HG03159 (cell line): ENCODE results near the gene TEX53.

Experiments
- ATAC-seq: cut with Tn5 transposase; IDR thresholded peaks from one replicate; pipeline ENCODE4 v1.9.1; 2021; ENCODE audit warnings: mild to moderate bottlenecking, moderate library complexity; ENCODE audit not compliant: unreplicated experiment

TEX53 gene

DNA sequence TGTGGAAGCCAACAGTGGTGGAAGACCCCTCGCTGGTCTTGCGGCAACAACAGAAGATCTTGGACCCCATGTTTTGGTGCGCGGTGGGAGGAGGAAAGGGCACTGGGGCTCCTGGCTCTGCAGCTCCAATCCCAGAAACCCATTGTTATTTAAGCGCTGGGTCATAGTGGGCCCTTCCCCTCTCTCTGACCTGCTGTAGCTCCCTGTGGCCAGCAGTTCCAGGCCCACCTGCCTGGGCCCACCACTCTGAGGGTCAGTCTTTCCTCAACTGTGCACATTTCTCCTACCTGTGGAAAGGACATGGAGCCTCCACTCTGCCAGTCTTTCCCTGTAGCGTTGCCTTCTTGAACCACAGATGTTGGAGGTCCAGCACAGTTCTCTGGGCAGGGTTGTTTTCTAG lies at the start of gene TEX53:
TSS of gene TEX53 (minus strand) at position 101 of the 400 bp plus-strand sequence. CDS start at position 70, 31 bp downstream.
- ATAC-seq = no peak

DNA sequence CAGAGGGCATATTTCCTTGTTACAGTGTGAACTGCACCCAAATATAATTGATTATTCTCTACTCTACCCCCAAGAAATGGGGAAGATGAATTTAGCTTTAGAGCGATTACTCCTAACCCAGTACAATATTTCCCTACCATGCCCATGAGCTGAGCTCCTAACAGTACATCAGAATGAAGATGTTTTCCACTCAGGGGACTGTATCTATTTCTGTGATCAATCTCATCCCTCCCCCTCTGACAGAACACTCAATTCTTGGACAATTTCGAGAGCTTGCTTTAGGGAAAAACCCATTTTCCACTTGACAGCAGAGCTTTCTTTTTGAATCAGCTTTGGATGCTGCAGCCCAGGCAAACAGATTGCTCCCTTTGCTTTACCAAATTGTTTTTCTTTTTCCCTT lies 49.1 kb upstream of the TEX53 start:
- ATAC-seq = no peak

- no peak for ATAC-seq
Observed at GRCh38 chr9:114701988-114702387, 44.4 kb upstream of the TEX53 start.

DNA sequence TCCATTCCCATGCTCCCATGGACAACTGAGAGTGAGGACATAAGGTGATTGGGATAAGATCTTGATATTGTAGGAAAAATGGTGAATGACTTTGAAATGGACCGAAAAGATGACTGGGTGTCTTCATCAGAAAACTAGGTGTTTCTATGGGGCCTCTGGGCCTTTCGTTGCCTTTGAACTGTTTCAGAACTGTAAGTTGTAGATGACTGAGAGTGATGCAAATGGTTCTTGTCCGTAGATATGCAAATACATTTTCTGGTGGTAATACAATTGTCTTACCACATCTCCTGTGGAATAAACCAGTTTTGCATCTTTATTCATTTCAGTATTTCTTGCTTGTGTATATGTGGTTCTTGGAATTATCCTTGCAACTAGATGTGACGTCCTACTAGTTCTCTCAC lies 40.3 kb upstream of the TEX53 start:
- no peak for ATAC-seq

DNA sequence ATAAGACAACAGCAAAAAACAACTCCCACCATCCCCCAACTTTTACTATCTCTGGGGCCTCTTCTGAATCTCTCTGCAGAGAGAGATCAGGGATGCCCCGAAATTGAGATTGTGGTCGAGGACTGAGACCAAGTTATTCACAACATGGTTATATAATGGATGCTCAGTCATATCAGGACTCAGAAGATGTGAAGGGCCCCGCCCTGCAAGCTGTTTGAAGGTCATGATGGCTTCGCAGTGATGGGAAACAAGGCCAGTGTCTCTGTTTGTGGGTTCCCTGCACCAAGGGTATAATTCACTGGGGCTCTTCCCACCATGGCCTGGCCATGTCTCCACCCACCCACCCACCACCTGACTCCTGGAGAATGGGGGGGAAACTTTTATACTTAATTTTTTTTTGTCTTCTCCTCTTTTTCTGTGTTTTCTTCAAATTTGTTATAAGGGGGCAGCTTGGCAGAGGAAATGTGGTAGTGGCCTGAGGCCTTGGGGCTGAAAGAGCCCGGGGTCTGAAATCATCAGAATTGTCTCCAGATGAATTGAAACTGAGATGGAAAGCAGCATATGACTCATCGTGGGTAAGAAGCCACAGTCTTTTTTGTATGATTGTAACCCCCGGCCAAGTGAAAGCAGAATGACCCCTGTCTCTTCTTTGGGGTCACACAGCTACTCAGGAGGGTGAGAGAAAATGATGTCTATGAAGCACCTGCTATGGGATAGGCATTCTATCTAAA lies 39.4 kb upstream of the TEX53 start:
- peak; percentile 71 for ATAC-seq

- ATAC-seq = no peak
Observed at GRCh38 chr9:114695948-114696347, 38.3 kb upstream of the TEX53 start.

DNA sequence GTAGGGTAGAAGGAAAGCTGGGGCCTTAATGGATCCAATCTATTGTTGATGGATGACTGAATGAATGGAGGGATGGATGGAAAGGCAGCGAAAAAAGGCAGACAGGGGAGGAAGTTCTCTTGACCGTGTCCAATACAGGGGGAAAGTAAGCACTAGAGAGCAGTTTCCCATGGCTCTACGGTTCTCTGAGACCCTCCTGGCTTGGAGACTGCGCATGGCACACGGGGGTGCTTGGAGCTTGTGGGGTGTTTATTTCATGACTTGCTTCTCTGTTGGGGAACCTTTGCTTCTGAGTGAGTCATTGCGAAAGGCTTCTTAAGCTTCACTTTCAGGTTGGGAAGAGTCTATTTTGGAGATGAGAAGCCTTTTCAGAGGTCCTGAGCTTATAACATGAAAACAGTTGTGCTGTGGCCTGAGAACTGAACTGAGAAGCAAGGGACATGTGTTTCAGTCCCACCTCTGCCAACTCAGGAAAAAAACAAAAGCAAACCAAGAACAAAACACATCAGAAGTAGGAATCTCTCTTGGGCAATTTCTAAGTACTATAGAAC lies 37.2 kb upstream of the TEX53 start:
- ATAC-seq = peak; percentile 40

- ATAC-seq = no peak
Observed at GRCh38 chr9:114694146-114694545, 36.5 kb upstream of the TEX53 start.

DNA sequence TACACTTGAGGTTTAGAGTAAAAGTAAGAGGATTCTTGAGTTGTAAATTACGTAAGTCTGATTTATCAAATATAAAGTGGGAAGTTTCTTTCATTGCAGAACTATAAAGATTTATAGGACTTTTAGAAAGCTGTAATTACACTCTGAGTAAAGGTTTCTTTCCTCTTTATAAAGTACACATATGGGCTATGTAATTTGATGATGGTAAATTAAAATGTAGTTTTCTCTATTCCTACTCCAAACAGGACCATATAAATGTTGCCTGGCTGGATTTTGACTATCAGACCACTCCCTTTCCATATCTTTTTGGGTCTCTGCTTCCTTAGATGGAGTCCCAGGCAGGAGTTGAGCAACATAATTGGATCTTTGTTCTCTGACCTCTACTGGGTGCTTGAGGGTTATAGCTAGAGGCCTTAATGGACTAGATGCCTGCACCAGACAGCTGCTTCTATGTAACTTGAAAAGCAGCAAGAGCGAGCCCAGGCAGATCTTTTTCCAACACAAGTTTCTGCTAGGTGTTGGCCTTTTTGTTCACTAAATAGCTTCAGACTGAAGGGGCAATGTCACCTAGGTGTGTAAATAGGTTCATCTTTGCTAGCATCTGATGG lies 35.7 kb upstream of the TEX53 start:
- no peak for ATAC-seq

GRCh38 chr9:114691956-114692295 lies 34.3 kb upstream of the TEX53 start:
- no peak for ATAC-seq

DNA sequence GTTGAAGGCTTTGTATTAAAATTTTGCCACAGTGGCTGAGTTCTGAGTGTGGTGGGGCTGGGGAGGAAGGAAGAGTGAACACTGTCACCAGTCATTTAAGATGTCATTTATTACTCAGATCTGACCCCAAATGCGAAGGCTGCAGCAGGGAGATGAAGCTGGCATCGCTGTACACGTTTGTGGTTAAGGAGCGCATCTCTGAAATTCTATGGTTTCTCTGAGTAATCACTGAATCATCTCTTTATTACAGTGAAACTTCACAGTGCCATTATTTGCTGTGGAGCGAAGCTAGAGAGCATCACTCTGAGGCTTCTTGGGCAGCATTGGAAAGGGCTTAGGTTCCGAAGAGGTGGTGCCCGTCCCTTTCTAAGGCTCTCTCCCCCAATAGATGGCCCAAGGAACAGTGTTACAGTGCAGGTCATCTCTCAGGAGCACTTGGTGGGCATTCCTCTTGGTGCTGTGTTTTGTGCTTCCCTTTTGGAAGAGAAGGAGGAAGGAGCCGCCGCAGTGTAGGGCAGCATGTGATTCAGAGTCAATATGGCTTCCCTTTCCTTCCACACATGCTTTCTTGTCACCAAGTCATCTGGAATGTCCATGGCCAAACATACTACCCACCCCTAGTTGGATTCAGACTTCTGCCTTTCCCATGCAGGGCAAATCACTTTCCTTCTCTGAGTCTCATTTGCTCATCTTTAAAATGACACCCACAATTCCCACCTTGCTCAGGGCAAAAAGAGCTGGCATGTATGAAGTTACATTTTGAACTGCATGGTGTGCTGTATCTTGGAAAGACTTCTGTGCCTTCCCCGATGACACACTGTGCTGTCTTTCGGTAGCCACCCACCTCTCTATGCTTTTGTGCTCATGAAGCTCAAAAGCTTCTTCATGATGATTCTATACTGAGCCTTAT lies 33.7 kb upstream of the TEX53 start:
- peak; percentile 65 for ATAC-seq

DNA sequence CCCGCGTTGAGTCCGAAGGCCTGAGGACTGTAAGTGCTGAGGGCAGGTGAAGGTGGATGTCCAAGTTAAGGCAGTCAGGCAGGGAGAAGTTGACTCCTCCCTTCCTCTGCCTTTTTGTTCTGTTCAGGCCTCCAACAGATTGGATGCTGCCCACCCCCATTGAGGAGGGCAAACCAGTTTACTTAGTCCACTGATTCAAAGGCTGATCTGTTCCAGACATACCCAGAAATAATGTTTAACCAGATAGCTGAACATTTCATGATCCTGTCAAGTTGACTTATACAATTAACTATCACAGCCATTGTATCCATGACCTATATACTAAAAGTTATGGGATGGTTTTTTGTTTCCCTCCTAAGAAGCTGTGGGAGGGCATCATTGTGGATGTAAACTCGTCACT lies 32.7 kb upstream of the TEX53 start:
- ATAC-seq = no peak

DNA sequence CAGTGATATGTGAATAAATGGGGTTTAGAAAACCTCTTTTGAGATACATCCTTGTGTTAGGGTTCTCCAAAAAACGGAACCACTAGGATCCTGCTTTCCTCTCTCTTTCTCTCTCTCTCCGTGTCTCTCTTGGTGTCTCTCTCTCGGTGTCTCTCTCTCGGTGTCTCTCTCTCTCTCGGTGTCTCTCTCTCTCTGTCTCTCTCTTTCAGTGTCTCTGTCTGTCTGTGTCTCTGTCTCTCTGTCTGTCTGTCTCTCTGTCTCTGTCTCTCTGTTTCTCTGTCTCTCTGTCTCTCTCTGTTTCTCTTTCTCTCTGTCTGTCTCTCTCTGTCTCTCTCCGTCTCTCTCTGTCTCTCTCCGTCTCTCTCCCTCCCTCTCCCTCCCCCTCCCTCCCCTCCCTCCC lies 32.2 kb upstream of the TEX53 start:
- ATAC-seq = no peak

DNA sequence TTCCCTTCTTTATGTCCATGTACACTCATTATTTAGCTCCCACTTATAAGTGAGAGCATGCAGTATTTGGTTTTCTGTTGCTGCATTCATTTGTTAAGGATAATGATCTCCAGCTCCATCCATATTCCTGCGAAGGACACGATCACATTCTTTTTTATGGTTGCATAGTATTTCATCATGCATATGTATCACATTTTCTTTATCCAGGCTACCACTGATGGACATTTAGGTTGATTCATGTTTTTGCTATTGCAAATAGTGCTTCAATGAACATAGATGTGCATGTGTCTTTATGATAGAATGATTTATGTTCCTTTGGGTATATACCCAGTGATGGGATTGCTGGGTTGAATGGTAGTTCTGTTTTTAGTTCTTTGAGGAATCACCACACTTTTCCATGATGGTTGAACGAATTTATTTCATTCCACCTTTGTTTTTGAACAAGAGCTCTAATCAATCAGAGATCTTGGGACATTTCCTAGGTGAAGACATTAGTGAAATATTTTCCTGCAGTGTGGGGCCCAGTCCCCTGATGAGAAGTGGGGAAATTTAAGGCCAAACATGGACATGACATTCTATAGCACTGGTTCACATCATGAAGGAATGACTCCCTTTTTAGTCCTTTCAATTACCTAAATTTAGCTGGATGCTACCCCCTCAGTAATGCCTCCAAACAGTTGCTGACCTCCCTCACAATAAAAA lies 31.5 kb upstream of the TEX53 start:
- no peak for ATAC-seq

DNA sequence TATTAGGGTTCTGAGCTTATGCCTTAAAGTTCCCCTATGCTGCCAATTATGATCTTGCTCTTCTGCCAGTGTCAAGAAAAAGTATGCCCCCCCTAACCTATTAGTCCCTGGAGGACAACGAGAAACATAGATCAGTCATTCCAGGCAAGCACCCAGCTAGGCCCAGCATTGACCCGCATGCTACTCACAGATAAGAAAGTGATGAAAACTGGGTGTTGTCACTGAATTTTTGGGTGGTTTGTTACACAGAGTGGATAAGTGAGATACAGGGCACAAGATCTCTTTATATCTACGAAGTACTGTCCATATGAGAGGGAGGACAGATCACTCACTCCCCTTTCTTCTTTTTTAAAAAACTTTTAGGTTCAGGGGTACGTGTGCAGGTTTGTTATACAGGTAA lies 30.8 kb upstream of the TEX53 start:
- ATAC-seq = no peak

DNA sequence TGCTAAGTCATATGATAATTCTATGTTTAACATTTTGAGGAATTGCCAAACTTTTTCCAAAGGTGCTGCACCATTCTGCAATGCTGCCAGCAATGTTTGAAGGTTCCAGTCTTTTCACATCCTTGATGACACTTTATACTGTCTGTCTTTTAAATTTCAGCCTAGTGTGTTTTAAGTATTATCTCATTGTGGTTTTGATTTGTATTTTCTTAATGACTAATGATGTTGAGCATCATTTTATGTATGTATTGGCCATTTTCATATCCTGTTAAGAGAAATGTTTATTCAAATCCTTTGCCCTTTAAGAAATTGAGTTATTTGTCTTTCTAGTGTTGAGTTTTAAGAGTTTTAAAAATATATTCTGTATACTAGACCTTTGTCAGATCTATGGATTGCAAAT lies 29.4 kb upstream of the TEX53 start:
- ATAC-seq = no peak

- ATAC-seq = no peak
Observed at GRCh38 chr9:114685951-114686350, 28.3 kb upstream of the TEX53 start.

GRCh38 chr9:114684036-114684435 lies 26.4 kb upstream of the TEX53 start:
- ATAC-seq = no peak

DNA sequence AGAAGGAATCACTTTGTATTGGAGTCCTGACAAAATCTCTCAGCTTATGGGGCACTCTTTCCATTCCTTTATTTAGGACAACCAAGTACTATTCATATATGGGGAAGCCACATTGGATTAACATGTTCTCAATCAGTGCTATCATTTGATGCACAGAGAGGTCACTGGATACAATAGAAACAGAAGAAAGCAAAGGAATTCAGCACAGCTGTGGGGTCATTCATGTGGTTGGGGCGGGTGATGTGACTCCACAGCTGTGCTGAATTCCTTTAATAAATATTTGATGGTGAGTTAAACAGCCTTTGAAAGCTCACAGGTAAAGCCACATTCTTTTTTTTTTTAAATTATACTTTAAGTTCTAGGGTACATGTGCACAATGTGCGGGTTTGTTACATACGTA lies 25.2 kb upstream of the TEX53 start:
- ATAC-seq = no peak

DNA sequence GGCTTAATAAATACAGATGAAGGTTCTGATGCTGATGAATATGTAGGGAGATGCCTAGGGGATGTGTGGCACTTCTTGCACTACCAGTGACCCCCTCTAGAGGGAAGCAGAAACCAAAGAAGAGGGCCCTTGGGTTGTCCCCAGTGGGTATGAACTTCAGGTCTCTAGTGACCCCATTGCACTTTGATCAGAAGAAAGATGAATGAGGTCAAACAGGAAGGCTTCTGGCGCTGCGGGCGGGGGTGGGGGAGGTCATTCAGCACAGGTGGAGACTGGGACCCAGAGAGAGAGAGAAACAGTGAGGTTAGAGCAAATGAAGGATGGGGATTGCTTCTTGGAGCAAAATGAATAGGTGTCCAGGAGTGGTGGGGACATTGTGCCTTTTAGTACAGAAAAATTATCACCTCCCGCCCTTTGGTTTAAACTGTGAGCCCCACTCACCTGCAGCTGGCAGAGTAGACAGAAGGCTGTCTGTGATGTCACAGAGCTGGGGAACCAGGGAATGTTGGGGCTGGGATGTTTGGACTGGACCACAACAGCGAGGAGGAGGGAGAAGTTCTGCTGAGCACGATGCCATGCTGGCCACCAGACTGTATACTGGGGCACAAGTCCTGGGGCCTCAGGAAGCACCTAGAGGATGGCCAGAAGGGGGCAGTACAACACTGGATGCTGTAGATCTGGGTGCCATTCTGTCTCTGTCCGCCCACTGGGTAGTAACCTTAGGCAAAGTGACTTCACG lies 24.2 kb upstream of the TEX53 start, which contains the start of gene TEX48:
TSS of gene TEX48 (minus strand) at position 599 of the 739 bp plus-strand sequence. CDS start 10,469 bp downstream, outside the sequence.
- ATAC-seq = peak; percentile 79
